H9 (cell line): ENCODE data around the gene GFER. TPM values are rescaled to one million over a fixed set of nuclear protein-coding genes. Genes with fewer than 3 reads are reported as not detected.

Source experiments
- DNase-seq: peaks from one replicate; pipeline ENCODE4 v3.0.0-alpha.2; 2017
- H2AFZ ChIP-seq: one replicate; pipeline ENCODE4 v1.6.1; 2013; ENCODE audit warnings: mild to moderate bottlenecking, low read length, control low read depth, moderate library complexity
- H2AK5ac ChIP-seq: 2 replicates; pipeline ENCODE4 v1.6.1; 2013; ENCODE audit warnings: low read length, control low read depth, mixed read lengths; ENCODE audit not compliant: insufficient read length
- H2BK120ac ChIP-seq: one replicate; pipeline ENCODE4 v1.6.1; 2013; ENCODE audit warnings: low read depth, mild to moderate bottlenecking, low read length, control low read depth, inconsistent platforms; ENCODE audit not compliant: poor library complexity, severe bottlenecking
- H2BK12ac ChIP-seq: 2 replicates; pipeline ENCODE4 v1.6.1; 2013; ENCODE audit warnings: low read length, control low read depth, mixed read lengths, low read depth; ENCODE audit not compliant: insufficient read length
- H2BK15ac ChIP-seq: 2 replicates; pipeline ENCODE4 v1.6.1; 2013; ENCODE audit warnings: low read depth, low read length, control low read depth
- H2BK20ac ChIP-seq: one replicate; pipeline ENCODE4 v1.6.1; 2013; ENCODE audit warnings: low read depth, mild to moderate bottlenecking, low read length, control low read depth, inconsistent platforms; ENCODE audit not compliant: poor library complexity, severe bottlenecking
- H2BK5ac ChIP-seq: 2 replicates; pipeline ENCODE4 v1.6.1; 2013; ENCODE audit warnings: low read length, control low read depth, mixed read lengths; ENCODE audit not compliant: insufficient read length
- H3K14ac ChIP-seq: 2 replicates; pipeline ENCODE4 v1.6.1; 2013; ENCODE audit warnings: low read length, control low read depth; ENCODE audit not compliant: insufficient read depth
- H3K18ac ChIP-seq: 2 replicates; pipeline ENCODE4 v1.6.1; 2013; ENCODE audit warnings: low read depth, mild to moderate bottlenecking, mixed read lengths, low read length, control low read depth; ENCODE audit not compliant: insufficient read length
- H3K23ac ChIP-seq: 2 replicates; pipeline ENCODE4 v1.6.1; 2013; ENCODE audit warnings: low read length, control low read depth, mixed read lengths, low read depth; ENCODE audit not compliant: insufficient read length
- H3K23me2 ChIP-seq: 2 replicates; pipeline ENCODE4 v1.6.1; 2013; ENCODE audit warnings: low read depth, mild to moderate bottlenecking, mixed read lengths, low read length, control low read depth; ENCODE audit not compliant: insufficient read length, poor library complexity, severe bottlenecking
- H3K27ac ChIP-seq: 2 replicates; pipeline ENCODE4 v1.5.1; 2013; ENCODE audit warnings: low read length, control low read depth, mixed read lengths, low read depth; ENCODE audit not compliant: insufficient read length
- H3K27me3 ChIP-seq: 2 replicates; pipeline ENCODE4 v1.6.1; 2013; ENCODE audit warnings: low read length, control low read depth, inconsistent platforms; ENCODE audit not compliant: insufficient read depth
- H3K4ac ChIP-seq: 2 replicates; pipeline ENCODE4 v1.6.1; 2013; ENCODE audit warnings: low read depth, mild to moderate bottlenecking, control low read depth, inconsistent platforms, low read length, moderate library complexity
- H3K4me1 ChIP-seq: 2 replicates; pipeline ENCODE4 v1.6.1; 2013; ENCODE audit warnings: low read length, control low read depth, inconsistent platforms; ENCODE audit not compliant: insufficient read depth
- H3K4me2 ChIP-seq: 2 replicates; pipeline ENCODE4 v1.6.1; 2013; ENCODE audit warnings: low read length, control low read depth, mixed read lengths; ENCODE audit not compliant: insufficient read length, insufficient read depth
- H3K56ac ChIP-seq: 2 replicates; pipeline ENCODE4 v1.6.1; 2013; ENCODE audit warnings: low read depth, mild to moderate bottlenecking, mixed read lengths, low read length, control low read depth; ENCODE audit not compliant: insufficient read length
- H3K79me1 ChIP-seq: 2 replicates; pipeline ENCODE4 v1.6.1; 2013; ENCODE audit warnings: low read depth, mild to moderate bottlenecking, moderate library complexity, low read length, control low read depth, inconsistent platforms; ENCODE audit not compliant: insufficient read depth, poor library complexity, severe bottlenecking
- H3K79me2 ChIP-seq: 2 replicates; pipeline ENCODE4 v1.6.1; 2013; ENCODE audit warnings: low read length, control low read depth, inconsistent platforms; ENCODE audit not compliant: insufficient read depth
- H3K9ac ChIP-seq: 2 replicates; pipeline ENCODE4 v1.6.1; 2013; ENCODE audit warnings: low read length, control low read depth, mixed read lengths; ENCODE audit not compliant: insufficient read length; ENCODE audit errors: extremely low read depth
- H3K9me3 ChIP-seq: one replicate; pipeline ENCODE4 v1.6.1; 2013; ENCODE audit warnings: low read depth, low read length, inconsistent platforms; ENCODE audit not compliant: control insufficient read depth
- H3T11ph ChIP-seq: one replicate; pipeline ENCODE4 v1.6.1; 2013; ENCODE audit warnings: mild to moderate bottlenecking, low read length, control low read depth, inconsistent platforms
- H4K20me1 ChIP-seq: one replicate; pipeline ENCODE4 v1.6.1; 2013; ENCODE audit not compliant: control insufficient read depth, insufficient read length, insufficient read depth
- H4K5ac ChIP-seq: 2 replicates; pipeline ENCODE4 v1.6.1; 2013; ENCODE audit warnings: low read depth, mild to moderate bottlenecking, mixed read lengths, low read length, control low read depth; ENCODE audit not compliant: insufficient read length
- H4K8ac ChIP-seq: replicated peaks from 2 replicates; pipeline ENCODE4 v1.6.1; 2013; ENCODE audit warnings: low read length, control low read depth, mixed read lengths, low read depth; ENCODE audit not compliant: insufficient read length
- H4K91ac ChIP-seq: 2 replicates; pipeline ENCODE4 v1.6.1; 2013; ENCODE audit warnings: low read depth, mild to moderate bottlenecking, moderate library complexity, mixed read lengths, low read length, control low read depth; ENCODE audit not compliant: insufficient read length
- H3K27ac Mint-ChIP-seq, 3 experiments: 2 replicates in 2 of 3; 3 replicates in 1 of 3; pipeline ENCODE4 v1.8.0; 2020 to 2021; ENCODE audit warnings: mixed read lengths in 3 of 3, mild to moderate bottlenecking in 1 of 3, moderate library complexity in 1 of 3
- H3K27me3 Mint-ChIP-seq: 2 replicates; pipeline ENCODE4 v1.8.0; 2021; ENCODE audit warnings: low read depth, mild to moderate bottlenecking, moderate library complexity, mixed read lengths
- H3K36me3 Mint-ChIP-seq, 3 experiments: 2 replicates in 2 of 3; 3 replicates in 1 of 3; pipeline ENCODE4 v1.8.0; 2020 to 2021; ENCODE audit warnings: low read depth in 3 of 3, mixed read lengths in 3 of 3; ENCODE audit not compliant: insufficient read depth in 1 of 3
- H3K4me1 Mint-ChIP-seq, 2 experiments: 2 replicates each; pipeline ENCODE4 v1.8.0; 2020; ENCODE audit warnings: mixed read lengths in 2 of 2
- H3K4me3 Mint-ChIP-seq, 2 experiments: 2 replicates in 1 of 2; 3 replicates in 1 of 2; pipeline ENCODE4 v1.8.0; 2020 to 2021; ENCODE audit warnings: mild to moderate bottlenecking in 2 of 2, mixed read lengths in 2 of 2, moderate library complexity in 1 of 2
- H3K9me3 Mint-ChIP-seq, 2 experiments: 2 replicates in 1 of 2; 3 replicates in 1 of 2; pipeline ENCODE4 v1.8.0; 2020; ENCODE audit warnings: mild to moderate bottlenecking in 2 of 2, mixed read lengths in 2 of 2, moderate library complexity in 1 of 2
- CTCF ChIP-seq: fragments of 200-600 bp; sonication (generic); conservative IDR thresholded peaks from 3 replicates; pipeline ENCODE4 v1.8.0; 2021; ENCODE audit warnings: antibody characterized with exemption, mild to moderate bottlenecking
- WGBS: extraction: QIAGEN DNeasy Blood & Tissue Kit; methylation state at CpG from one replicate; pipeline ENCODE4 v1.1.7; 2013; ENCODE audit warnings: missing lambda C conversion rate, low lambda C conversion rate, mixed read lengths; ENCODE audit not compliant: insufficient read length; ENCODE audit errors: extremely low coverage; 5-methylcytosine and 5-hydroxymethylcytosine counted together
- total RNA-seq: library from RNA; stranded (reverse); gene quantifications from 2 replicates; pipeline ENCODE4 v1.2.1, GENCODE V29; 2021

The GFER gene
- total RNA-seq, 1 experiment from 2014 or later: 49.1 TPM

- Histone ChIP-seq H3K79me1 (no peaks in the 10 kb centered on the region), H2BK20ac (no peak overlapping the region), H4K20me1 (no peaks in the 10 kb centered on the region), H3K27me3 (peaks cover 7% of the 10 kb centered on the region; the same call in 1 of the 2 replicates), H4K5ac (no peak overlapping the region), H3T11ph (no peak overlapping the region), H4K91ac (no peak overlapping the region), H3K9ac (no peak overlapping the region), H2BK15ac (no peak overlapping the region), H2BK12ac (no peak overlapping the region), H3K9me3 (no peaks in the 10 kb centered on the region), H4K8ac (no peak overlapping the region), H3K14ac (no peak overlapping the region), H2BK120ac (no peak overlapping the region), H2AFZ (no peak overlapping the region), H3K4ac (no peak overlapping the region), H3K4me1 (no peaks in the 10 kb centered on the region), H3K27ac (no peak overlapping the region), H3K23me2 (peaks cover 3% of the 10 kb centered on the region), H3K4me2 (no peak overlapping the region), H2AK5ac (no peak overlapping the region), H3K56ac (no peak overlapping the region), H3K79me2 (no peaks in the 10 kb centered on the region), H2BK5ac (no peak overlapping the region), H3K18ac (no peak overlapping the region), H3K23ac (no peak overlapping the region)
- no peak overlapping the region for H3K27ac Mint-ChIP-seq
- H3K9me3 Mint-ChIP-seq: no peaks in the 10 kb centered on the region
- peaks cover 7% of the 10 kb centered on the region in 2 experiments; a peak in 2 of 4 replicates for H3K4me1 Mint-ChIP-seq
- DNase-seq: no peak
- no peak overlapping the region for H3K4me3 Mint-ChIP-seq
- WGBS: no CpG with 5 or more reads among the region's 11 CpGs
- H3K36me3 Mint-ChIP-seq: no peaks in the 10 kb centered on the region
- TF ChIP-seq CTCF: no peak
- H3K27me3 Mint-ChIP-seq: peaks cover 20% of the 10 kb centered on the region
Observed at GRCh38 chr16:2030036-2030435, 46.0 kb downstream of the GFER start.
